HG03575 (cell line): Measurements from ENCODE around the gene LYST.

Experiments used
- ATAC-seq: cut with Tn5 transposase; IDR thresholded peaks from one replicate; pipeline ENCODE4 v1.9.1; 2021; ENCODE audit not compliant: unreplicated experiment, insufficient number of reproducible peaks, low FRiP score; ENCODE audit errors: extremely low read depth

Gene LYST

GRCh38 chr1:235739631-235740030 is 127.1 kb downstream of the LYST start:
- no peak for ATAC-seq

- no peak for ATAC-seq
Measured at GRCh38 chr1:235739124-235739523, 127.6 kb downstream of the LYST start.

- ATAC-seq = no peak
Measured at GRCh38 chr1:235737751-235738150, 129.0 kb downstream of the LYST start.

GRCh38 chr1:235736263-235736662 is 130.4 kb downstream of the LYST start:
- ATAC-seq = no peak

GRCh38 chr1:235735621-235736020 is 131.1 kb downstream of the LYST start:
- no peak for ATAC-seq

GRCh38 chr1:235734335-235734734 is 132.4 kb downstream of the LYST start:
- no peak for ATAC-seq

- ATAC-seq = no peak
Measured at GRCh38 chr1:235730007-235730406, 136.7 kb downstream of the LYST start.

GRCh38 chr1:235726557-235726956 is 140.1 kb downstream of the LYST start:
- ATAC-seq = no peak

- no peak for ATAC-seq
Measured at GRCh38 chr1:235725434-235725833, 141.3 kb downstream of the LYST start.

- no peak for ATAC-seq
Measured at GRCh38 chr1:235724730-235725129, 142.0 kb downstream of the LYST start.

GRCh38 chr1:235722858-235723257 is 143.8 kb downstream of the LYST start:
- no peak for ATAC-seq

GRCh38 chr1:235721982-235722381 is 144.7 kb downstream of the LYST start:
- ATAC-seq = no peak

GRCh38 chr1:235720544-235720943 is 146.2 kb downstream of the LYST start:
- no peak for ATAC-seq

- ATAC-seq = no peak
Measured at GRCh38 chr1:235714205-235714897, 152.4 kb downstream of the LYST start.

- ATAC-seq = no peak
Measured at GRCh38 chr1:235712812-235713211, 153.9 kb downstream of the LYST start.

GRCh38 chr1:235710687-235711086 is 156.0 kb downstream of the LYST start:
- no peak for ATAC-seq

GRCh38 chr1:235709018-235709417 is 157.7 kb downstream of the LYST start:
- no peak for ATAC-seq

GRCh38 chr1:235708390-235708962 is 158.2 kb downstream of the LYST start:
- no peak for ATAC-seq

GRCh38 chr1:235703506-235703905 is 163.2 kb downstream of the LYST start:
- no peak for ATAC-seq

- no peak for ATAC-seq
Measured at GRCh38 chr1:235702412-235702811, 164.3 kb downstream of the LYST start.

- ATAC-seq = no peak
Measured at GRCh38 chr1:235697508-235697907, 169.2 kb downstream of the LYST start.
